HG02943 (cell line): ENCODE data around the gene PHEX.

Source experiments
- ATAC-seq: cut with Tn5 transposase; IDR thresholded peaks from one replicate; pipeline ENCODE4 v1.9.1; 2021; ENCODE audit warnings: mild to moderate bottlenecking, low read depth, moderate library complexity; ENCODE audit not compliant: unreplicated experiment

PHEX gene

DNA sequence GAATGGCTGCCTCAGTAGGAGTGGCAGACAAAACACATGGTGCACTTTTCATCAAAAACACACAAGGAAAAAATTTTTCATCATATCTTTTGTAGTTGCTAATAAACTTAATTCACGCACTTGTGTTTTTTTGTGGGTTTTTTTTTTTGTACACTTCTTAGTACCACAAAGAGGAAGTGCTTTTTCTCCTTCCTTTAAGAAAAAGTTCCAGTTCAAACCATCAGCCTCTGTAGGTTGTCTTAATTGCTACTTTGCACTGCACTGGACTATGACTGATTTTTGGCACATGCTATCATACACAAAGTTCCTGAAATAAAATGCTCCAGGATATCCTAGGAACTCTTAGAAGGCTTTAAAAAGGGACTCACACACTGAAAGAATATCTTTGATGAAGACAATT is at the start of gene PHEX:
Gene PHEX (plus strand): TSS at position 242 of the 400 bp plus-strand sequence. CDS start 681 bp downstream, outside the sequence.
- no peak for ATAC-seq

DNA sequence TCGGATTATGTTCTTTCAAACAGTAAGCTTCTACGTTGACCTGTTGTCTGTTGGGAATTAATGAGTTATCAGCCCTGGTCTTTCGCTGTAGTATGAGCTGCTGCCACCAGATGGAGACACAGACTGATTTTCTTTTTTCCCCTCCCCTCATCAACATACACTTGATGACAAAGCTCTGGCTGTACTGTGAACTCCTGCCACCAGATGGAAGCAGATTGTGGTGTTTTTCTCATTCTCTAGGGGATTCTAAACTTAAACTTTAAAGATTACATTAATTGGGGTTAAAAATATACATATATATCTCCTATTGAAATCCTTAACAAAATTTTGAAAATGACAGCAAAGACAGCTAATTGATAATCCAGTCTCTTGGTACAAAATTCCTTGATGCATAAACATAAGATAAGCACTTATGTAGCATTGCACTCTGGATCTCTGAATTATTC is 46.8 kb upstream of the PHEX start:
- ATAC-seq = peak; percentile 93

DNA sequence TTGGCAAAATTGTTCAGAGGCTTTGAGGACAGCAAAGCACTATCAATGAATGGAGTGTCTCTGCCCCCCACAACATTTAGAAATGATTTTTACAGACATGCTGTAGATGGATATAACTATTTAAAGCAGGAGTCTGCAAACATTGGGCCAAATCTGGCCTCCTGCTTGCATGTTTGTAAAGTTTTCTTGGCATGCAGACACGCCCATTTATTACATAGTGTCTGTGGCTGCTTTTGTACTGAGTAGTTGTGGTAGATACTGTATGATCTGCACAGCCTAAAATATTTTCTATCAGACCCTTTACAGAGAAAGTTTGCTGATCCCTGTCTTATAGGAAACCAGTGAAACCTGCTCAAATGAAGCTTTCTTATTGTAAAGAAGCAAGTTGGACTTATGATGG is 45.5 kb upstream of the PHEX start:
- ATAC-seq = no peak

DNA sequence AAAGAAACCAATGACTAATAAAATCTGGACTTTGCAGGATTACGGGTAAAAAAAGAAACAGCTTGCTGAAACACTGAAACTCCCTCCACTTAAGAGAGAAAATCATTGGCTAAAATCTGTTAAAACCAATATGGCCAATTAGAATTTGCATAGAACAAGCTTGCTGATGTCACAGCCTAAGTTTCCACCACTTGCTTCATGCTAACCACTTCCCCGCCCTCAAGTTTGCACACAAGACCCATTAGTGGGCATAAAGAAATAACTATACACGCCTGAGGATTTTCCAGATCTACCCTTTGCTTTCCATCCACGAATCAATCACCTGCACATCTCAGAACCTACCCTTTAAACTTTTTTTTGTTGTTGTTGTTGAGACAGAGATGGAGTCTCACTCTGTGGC is 42.7 kb upstream of the PHEX start:
- no peak for ATAC-seq

DNA sequence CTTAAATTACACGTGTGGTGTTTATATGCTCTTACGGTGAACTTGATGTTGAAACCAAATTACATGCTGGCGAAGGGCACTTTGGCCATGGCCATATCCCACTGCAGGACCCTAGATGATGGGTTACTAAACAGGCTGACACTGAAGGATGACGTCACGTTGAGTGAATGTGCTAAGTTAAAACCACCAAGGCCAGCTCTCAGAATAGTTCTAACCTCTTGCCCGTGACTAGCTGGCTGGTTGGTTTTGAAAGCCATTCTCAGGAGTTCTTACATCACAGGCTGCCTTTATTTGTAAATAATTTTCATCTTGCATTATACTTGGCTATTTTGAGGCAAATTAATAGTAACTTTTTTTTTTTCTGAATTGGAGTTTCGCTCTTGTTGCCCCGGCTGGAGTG is 41.3 kb upstream of the PHEX start:
- no peak for ATAC-seq

DNA sequence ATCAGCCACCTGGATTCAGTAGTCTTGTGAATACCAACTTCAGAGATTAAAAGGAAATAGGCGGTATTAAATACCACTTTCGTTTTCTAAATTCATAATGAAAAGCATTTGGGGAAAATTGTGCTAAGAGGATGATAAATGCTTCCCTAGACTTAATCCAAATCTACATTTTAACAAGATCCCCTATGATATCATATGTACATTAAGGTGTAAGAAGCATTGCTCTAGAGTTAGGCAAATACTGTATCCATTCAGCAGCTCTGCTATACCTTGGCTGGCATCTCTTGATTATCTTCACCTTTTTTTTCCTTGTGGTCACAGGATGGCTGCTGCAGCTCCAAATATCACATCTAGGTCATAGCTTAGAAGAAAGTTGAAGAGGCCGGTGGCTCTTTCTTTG is 40.6 kb upstream of the PHEX start:
- no peak for ATAC-seq

DNA sequence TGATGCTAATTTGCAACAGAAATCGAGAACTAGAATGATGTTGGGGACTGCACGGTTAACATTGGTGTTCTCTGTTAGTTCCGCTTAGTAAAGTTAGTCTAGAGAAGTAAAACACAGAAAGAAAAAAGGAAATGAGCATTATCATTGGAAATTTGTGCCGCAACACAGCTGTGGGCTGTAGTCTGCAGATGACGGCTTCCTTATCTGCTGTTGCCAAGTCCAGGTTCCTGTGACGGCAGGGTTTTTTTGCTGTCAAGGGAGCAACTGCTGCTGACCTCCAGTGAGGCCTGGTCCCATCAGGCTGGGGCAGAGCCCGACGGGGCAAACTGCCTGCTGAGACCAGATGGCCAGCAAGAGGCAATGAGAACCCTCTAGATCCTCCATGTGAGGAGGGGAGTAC is 38.9 kb upstream of the PHEX start:
- ATAC-seq = peak; percentile 60

DNA sequence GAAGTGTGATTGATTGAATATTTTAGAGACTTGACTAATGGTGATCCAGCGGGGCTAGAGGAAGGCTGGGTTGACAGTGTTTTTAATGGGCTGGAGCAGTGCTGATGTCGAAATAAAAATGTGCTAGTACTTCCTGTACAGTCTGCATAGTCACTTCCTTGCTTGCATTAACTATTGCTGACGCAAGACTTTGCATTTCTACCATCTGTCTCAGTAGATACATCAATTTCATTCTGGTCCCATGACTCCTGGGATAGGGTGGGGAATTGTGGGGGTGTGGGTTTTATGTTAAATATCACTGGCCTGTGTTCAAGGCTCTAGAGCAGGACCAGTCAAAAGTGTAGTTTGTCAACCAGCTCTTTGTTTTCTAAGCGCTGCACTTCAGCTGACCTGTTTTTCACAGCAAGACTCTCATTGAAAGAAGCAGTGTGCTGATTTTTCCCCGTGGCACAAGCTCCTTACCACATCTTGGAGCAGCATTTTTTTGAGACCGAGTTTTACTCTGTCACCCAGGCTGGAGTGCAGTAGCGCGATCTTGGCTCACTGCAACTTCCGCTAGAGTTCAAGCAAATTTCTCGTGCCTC is 35.2 kb upstream of the PHEX start:
- no peak for ATAC-seq

DNA sequence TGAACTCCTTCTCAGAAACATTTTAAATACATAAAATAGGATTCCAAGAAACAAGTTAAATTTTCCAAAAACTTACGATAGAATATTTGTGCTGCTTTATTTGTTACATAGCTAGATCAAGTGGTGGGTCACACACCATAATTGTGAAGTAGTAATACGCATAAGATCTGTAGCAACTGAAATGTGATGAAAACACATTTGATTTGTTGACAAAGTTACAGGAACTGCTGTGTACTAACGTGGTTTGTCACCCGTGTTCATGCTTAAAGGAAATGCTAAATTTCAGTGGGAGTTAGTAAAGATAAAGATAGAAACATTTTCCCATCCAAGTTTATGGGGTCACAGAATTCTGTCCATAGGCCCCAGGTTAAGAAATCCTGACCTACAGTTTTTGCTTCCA is 34.1 kb upstream of the PHEX start:
- ATAC-seq = no peak

DNA sequence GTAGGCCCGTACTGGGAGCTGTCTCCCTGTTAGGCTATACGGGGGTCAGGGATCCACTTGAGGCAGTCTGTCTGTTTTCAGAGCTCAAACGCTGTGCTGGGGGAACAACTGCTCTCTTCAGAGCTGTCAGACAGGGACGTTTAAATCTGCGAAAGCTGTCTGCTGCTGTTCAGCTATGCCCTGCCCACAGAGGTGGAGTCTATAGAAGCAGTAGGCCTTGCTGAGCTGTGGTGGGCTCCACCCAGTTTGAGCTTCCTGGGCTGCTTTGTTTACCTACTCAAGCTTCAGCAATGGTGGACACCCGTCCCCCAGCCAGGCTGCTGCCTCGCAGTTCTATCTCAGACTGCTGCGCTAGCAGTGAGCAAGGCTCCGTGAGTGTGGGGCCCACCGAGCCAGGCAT is 27.3 kb upstream of the PHEX start:
- ATAC-seq = no peak

DNA sequence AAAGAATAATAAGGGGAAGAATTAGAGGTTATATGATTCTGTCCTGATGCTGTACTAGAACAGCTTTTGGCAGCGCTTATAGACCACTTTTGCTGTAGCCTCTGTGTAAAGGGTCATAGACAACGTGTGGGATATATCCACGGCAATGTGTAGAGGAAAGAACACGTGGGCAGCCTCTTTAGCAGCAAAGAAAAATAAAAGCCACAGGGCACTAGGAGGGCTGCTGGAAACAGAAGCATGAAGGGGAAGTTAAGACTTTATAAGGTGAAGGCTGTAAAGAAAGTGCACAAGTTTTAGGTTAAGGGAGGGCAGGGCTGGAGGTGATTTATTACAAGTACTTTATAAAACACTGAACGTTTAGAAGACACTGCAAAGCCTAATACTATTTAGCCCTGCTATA is 20.1 kb upstream of the PHEX start:
- no peak for ATAC-seq

DNA sequence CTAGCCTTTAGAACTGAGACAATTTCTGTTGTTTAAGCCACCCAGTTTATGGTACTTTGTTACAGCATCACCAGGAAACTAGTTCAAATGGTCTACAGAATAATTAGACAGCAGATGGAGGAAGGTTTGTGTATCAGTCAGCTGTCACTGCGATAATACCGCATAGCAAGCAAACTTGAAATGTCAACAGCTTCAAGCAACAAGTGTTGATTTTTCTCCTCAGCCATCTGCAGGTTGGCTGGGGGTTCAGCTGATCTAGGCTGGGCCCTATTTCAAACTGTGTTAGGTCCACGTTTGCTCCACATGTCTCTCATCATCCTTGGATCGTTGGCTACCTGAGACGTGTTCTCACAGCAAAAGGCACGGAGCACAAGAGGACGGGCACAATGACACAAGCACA is 19.2 kb upstream of the PHEX start:
- ATAC-seq = no peak

DNA sequence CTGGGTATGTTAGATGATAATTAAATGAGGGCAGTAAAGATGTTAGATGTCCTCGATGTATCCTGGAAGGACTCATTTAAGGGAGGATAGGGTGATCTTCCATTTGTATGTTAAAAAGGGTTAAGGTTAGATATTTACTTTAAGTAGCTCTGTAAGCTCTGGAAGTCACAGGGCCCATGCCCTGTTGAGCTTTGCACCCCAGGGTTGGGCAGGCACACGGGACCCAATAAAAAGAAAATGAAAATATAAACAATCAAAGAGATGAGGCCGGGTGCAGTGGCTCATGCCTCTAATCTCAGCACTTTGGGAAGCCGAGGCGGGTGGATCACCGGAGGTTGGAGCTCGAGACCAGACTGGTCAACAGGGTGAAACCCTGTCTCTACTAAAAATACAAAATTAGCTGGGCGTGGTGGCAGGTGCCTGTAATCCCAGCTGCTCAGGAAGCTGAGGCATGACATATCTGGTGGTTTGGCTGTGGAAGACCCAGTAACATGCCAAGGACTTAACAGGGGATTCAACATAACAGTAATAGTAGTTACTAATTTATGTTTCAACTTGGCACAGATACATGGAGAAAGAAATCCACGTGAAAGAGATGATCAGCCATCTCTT is 16.9 kb upstream of the PHEX start:
- ATAC-seq = no peak

DNA sequence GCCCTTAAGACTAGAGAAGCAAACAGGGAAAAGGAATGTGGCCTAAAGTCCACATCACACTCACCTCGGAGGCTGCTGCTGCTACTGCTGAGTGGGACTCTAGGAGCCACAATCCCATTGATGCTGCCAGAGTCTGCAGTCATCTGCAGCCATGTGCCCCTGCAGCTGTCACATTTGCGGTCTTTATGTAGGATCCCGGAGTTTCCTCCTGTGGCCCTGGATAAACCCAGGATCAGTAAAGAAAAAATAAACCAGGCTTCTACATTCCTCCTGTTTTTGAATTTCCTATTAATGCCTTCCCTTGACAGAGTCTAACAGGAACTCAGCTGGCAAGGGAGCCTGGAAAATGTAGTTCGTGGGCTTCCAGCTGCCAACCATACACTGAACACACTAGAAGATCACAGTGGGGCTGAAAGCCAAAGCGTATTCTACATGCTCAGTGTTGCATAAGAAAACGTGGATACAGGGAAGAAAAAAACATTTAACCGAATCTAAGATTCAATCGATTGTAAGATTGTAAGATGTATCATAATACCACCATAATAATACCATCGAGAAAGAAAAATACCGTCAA is 10.3 kb upstream of the PHEX start:
- ATAC-seq = no peak

DNA sequence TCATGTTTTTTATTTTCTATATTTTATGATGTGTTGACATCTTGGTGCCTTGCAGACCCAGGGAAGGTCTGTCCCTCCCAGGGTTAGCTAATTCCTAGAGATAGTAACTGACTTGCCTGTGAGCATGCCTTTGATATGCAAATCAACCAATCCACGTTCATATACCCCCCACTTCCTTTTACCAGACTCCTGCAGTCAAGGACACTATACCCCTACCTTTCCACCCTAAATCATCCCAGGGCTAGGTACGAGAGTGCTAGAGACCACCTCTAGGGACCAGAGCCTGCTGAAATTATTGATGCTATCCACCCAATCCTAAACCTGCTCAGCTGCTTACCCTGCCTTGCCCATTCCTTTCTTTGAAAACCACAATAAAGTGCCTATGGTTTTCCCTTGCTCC is 7.5 kb upstream of the PHEX start:
- no peak for ATAC-seq

DNA sequence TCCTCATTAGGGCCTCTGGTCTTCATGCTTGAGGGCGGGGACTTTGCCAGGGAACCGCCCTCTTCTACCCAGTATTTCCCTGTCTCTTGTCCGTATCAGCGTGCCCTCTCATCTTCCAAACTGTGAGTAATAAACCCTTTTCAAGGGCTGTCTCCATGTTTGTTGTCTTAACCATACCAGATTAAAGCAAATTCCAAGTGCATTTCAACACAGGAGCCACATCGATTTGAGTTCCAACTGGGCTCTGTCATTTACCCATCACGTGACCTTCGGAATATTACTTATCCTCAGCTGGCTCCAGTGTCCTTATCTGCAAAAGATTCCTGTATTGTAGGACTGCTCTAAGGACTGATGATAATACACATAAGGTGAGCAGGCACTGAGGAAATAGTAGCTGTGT is 6.4 kb upstream of the PHEX start:
- no peak for ATAC-seq

DNA sequence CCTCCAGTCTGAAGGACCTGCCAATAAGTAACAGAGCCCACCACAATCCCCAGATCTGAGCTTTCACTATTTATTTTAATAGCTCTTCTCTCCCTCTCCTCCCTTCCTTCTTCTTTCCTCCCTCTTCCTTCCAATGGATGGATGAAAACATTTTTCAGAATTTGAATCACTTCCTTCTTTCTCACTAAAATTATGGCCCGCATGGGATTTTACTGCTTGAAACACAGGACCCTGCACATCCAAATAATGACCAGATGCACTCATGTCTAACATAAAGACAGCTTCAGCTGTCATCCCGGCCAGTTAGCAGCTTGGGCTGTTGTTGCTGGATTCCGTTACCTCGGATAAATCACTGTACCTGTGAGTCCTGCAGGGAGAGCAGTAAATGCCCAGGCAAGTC is 5.4 kb upstream of the PHEX start:
- no peak for ATAC-seq

DNA sequence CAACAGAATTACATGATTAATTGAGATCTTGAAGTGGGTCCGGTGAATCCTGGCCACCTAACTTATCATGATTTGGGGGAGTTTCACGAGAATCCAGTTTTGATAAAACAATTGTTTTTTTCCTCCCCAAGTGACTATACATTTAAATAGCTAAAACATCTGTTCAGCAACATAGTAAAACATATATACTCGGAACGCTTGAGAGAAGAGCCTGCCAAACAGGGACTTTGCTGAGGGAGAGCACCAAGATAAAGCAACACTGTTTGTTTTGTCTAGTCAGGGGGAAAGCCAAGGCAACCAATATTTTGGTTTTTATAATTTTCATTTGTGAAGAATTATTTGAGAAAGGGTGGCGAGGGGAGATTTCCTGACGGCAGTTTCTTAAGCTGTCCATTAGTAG is 381 bp downstream of the PHEX start:
- no peak for ATAC-seq

DNA sequence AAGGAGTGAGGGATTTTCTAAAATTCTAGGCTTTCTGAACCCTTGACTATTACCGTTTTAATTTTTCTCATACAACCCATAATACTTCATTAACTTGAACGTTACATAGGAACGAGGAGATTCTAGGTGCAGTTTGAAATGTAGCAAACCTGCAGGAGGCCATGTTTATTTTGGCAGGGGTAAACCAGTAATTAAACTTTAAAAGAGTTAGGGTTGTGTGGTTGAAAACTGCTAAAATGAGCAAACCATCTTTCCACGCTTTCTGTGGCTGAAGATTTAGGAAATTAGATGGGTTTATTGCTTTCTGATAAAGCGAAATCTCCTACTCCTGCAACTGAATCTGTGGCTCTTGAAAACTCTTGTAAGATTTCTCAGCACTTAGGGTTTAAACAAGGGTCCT is 1.7 kb downstream of the PHEX start:
- ATAC-seq = no peak

DNA sequence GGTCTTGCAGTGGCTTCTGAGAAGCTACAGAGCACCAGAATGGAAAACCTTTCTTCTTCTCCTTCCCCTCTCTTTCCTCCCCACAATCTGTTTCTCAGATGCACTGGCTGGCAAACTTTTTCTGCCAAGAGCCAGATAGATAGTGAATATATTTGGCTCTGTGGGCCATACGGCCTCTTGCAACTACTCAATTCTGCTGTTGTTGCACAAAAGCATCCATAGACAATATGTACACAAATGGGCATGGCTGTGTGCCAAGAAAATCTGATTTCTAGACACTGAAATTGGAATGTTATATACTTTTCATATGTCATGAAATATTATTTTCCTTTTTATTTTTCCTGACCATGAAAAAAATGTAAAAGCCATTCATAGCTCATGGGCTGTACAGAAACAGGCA is 3.1 kb downstream of the PHEX start:
- no peak for ATAC-seq

DNA sequence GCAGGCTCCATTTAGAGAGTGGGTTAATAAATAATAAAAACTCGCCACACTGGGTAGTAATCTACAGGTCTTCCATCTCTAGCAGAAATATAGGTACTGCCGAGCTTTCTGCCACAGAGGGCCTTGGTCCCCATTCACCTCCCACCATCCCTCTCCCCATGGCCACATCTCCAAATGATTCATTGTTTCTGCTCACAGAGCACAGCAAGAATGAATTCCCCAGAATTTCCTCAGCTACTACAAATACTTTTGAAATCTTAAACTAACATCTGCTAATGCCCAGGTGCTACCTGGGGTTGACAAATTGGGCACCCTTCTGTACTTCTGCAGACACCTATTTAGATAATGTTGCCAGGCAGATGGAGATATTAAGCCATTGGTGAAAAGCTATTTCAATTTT is 5.1 kb downstream of the PHEX start:
- ATAC-seq = no peak

DNA sequence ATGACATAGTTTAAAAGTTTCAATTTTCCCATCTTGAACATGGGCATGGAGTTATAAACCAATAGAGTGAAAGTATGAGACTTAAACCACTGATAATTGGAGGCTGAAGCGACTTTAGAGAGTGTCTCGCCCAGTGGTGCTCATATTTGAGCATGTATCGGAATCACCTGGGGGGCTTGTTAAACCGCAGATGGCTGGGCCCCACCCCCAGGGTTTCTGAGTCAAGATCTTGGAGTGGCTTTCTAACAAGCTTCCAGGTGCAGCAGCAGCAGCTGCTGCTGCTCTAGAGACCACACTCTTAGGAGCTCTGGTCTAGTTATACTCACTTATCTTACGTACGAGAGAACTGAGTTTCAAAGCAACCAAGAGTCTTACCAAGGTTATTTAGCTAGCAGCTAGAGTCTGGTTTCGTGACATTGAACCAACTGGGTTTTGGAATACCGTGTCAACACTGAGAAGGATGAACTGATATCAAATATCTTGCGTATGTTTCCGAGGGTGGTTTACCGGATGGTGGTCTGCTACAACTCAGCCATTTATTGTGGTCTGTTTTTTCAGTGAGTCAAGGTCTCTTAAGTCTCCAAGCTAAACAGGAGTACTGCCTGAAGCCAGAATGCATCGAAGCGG is 5.9 kb downstream of the PHEX start:
- ATAC-seq = no peak
